Activated T-helper 1 cell treated with Interleukin-2 at 50 U/mL for 16 hours (primary cell): ENCODE data around the gene NRP1.

ENCODE experiments used
- DNase-seq: peaks from one replicate; pipeline ENCODE4 v3.0.0-alpha.2; 2020; ENCODE audit warnings: low read depth

The NRP1 gene

GRCh38 chr10:33260403-33261149 is 73.9 kb downstream of the NRP1 start:
- DNase-seq: no peak

GRCh38 chr10:33258967-33259366 is 75.5 kb downstream of the NRP1 start:
- DNase-seq: no peak

DNA sequence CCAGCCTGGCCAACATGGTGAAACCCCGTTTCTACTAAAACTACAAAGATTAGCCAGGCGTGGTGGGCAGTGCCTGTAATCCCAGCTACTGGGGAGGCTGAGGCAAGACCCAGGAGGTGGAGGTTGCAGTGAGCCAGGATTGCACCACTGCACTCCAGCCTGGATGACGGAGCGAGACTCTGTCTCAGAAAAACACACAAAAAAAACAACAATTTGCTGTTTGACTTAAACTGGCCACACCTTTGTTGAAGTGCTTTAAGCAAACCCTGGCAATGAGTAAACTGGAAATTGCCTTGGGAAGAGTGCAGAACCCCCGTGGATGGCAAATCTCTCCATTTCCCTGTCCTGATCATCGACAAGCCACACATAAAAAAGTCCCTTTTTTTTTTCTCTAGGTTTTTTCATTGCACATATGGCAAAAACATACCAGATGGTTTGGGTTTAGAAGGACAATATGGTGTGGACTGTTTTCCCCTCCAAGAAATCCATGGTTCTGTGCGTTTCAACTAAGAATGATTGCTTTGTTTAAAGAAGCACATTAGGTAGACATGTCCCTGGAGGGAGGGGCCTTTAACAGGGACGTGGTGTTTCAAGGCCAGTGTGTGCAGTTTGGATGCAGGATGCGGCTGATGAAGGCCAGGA is 76.9 kb downstream of the NRP1 start:
- DNase-seq: no peak

DNA sequence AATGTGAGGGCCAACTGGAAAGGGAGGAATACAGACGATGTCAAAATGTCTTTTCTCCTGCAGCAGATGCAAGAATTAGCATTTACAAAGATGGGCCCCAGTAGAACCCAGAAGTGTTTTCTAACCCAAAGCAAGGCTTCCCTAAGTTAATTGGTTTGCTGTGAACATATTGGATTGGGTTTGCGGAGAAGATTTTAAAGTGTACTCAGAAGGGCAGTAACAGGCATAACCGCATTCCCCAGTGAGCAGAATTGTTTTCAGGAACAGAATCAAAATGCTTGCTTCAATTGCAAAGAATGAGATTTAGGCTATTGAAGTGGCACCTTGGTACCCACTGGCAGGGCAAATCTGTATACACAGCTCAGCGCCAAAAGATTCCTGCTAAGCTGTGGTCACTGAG is 78.0 kb downstream of the NRP1 start:
- DNase-seq: no peak

- DNase-seq: no peak
Observed at GRCh38 chr10:33254556-33255160, 79.8 kb downstream of the NRP1 start.

DNA sequence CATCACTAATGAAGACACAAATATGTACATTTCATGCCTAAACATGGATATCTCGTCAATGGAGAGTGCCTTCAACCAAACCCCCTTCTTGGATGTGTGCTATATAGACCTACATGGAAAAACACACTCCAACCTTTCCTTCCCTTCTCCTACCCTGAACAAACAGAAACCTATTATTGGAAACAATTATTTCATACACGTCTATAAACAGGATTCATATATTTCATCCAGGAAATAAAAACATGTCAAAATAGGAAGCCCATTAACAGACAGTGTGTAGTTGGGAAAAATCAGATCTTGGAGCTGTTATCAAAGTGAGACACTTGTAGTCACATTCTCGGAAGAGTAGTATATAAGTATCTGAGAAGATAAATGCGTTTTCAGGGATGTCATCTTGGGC is 81.1 kb downstream of the NRP1 start:
- DNase-seq: no peak

- DNase-seq: no peak
Observed at GRCh38 chr10:33252794-33253203, 81.7 kb downstream of the NRP1 start.

DNA sequence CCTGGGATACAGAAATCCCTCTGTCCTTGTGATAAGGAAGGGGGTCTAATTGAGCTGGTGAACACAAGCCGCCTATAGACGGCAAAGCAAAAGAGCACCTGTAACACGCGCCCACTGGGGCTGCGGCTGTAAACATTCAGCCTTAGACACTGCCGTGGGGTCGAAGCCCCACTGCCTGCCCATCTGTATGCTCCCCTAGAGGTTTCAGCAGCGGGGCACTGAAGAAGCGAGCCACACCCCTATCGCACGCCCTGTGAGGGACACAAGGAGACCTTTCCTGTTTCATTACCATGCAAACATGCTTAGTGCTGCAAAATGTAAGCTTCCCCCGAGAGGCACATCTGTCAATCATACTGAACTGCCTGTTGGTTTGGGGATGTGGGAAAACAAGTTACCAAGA is 82.1 kb downstream of the NRP1 start:
- no peak for DNase-seq

DNA sequence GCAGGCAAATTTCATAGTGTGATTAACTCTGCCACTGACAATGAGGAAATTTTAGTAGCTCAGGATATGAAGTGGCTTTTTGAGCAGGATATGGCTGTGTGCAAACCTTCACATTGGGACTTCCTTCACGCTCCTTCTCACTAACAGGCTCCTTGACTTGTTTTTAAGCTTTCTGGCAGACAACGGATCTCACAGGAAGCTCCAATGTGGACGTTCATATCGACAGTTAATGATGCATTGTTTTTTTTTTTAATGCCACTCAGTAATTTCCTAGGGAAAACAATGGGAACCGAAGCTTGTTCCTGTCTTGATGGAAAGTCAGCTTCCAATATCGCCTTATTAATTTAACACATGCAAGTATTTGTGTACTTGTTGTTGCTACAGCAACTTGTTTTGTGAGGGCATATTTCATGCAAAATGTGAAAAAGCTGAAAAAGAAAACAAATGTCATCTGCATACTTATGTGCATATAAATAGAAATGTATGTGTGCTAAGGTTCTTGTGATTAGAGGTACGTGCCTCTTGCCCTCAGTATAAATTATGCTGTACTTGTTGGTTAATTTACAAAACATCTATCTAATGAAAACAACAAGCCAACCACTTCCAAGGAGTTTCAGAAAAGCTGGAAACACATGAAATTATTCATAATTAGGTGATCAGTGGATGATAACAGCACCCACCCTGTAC is 84.7 kb downstream of the NRP1 start:
- no peak for DNase-seq

GRCh38 chr10:33249137-33249536 is 85.3 kb downstream of the NRP1 start:
- DNase-seq: no peak

DNA sequence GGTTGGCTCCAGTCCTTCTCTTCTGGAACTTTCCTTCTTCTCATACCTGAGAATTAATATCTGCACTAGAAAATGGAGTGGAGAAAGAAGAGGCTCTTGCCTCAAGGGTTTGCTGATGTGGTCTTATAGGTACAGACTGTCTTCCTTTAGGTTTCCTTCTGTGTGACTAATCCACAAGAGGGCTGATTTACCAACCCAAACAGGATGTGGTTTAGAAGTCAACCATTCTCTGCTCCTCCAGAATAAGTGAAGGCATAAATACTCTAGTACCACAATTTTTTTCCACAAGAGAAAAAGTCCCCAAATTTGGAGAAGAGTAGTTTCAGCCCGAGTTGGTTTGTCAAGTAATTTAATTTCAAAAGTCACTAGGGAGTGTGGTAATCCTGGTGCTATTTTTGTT is 85.8 kb downstream of the NRP1 start:
- no peak for DNase-seq

GRCh38 chr10:33247221-33247922 is 87.1 kb downstream of the NRP1 start:
- DNase-seq: no peak

GRCh38 chr10:33245343-33245742 is 89.1 kb downstream of the NRP1 start:
- DNase-seq: no peak

DNA sequence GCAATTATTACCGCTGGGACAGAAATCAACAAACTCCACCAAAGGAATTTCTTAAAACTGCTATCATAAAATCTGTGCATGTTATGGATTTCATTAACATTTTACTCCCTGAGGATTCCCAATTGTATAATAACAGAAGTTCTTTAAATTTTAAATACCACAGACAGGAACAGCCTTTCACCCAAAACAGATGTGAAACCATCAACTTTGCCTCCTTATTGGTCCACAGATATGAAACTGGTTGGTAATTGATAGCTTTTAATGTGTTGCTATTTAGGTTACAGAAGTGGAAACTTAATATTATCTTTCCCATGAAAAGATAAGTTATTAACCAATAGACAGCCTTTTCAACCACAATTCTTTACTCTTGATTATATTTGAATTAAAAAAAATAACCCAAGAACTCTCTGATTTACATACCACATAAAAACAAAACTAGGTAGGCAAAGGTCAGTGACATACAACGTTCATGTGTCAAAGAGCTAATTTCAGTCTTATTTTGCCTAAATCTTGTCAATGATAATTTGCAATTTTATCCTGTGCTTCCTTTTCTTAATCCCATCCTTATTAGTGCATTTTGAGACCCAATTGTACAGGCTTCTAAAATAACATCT is 90.0 kb downstream of the NRP1 start:
- no peak for DNase-seq

DNA sequence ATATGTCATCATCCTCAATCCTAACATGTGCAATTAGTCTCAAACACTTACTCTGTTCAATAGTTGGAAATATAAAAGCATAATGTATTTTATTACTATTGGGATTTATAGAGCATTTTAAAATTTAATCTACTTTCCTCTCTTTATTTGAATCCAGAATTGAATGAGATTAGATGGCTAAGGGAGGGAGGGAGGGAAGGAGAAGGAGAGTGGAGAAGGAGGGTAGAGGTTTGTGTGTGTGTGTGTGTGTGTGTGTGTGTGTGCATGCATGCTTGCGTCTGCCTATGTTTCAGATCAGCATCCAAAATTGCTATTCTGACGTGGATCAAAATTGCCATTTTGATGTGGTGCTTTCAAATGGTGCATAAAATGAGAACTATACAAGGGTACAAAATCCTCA is 90.8 kb downstream of the NRP1 start:
- no peak for DNase-seq

GRCh38 chr10:33242931-33243330 is 91.5 kb downstream of the NRP1 start:
- no peak for DNase-seq

- DNase-seq: no peak
Observed at GRCh38 chr10:33241351-33241750, 93.1 kb downstream of the NRP1 start.

GRCh38 chr10:33240931-33241330 is 93.5 kb downstream of the NRP1 start:
- no peak for DNase-seq

GRCh38 chr10:33240258-33240657 is 94.2 kb downstream of the NRP1 start:
- no peak for DNase-seq

GRCh38 chr10:33239257-33239656 is 95.2 kb downstream of the NRP1 start:
- no peak for DNase-seq

GRCh38 chr10:33238643-33239042 is 95.8 kb downstream of the NRP1 start:
- no peak for DNase-seq
